ENCODE data around the gene NUDT6. TPM values are rescaled to one million over a fixed set of nuclear protein-coding genes. Genes with fewer than 3 reads are reported as not detected.

NUDT6 gene
- polyA plus RNA-seq, 1 of the 3 experiments (the other 2 are of a cell fraction) = 10.1 TPM

DNA sequence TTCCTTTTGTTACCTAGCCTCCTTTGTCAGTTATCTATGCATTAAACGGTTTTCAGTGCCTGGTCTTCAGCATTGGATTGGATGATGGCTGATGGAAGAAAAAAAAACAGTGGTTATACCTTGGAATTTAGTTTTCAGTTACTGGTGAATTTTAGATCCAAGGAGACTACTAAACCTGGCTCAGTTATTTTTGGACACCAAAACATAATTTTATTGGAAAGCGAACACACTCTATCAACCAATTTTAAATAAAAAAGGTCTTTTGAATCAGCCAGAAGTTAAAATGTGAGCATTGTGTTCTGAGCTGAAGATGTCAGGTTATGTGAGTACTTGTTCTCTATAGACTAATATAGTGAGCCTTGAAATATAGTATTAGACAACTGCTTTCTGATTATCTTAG, 63.7 kb downstream of the NUDT6 start:
- no peak for TF ChIP-seq RAD21 (IDR thresholded peaks at IDR 0.05; ENCODE audit: low read length)
- no peak for TF ChIP-seq NRF1 (IDR thresholded peaks at IDR 0.05; ENCODE audit: low read depth, low read length)
- TF ChIP-seq IRF3 (IDR thresholded peaks at IDR 0.05; ENCODE audit: low read depth, low read length) = no peak
- TF ChIP-seq JUND (IDR thresholded peaks at IDR 0.05) = no peak
- no peak for TF ChIP-seq SMC3 (IDR thresholded peaks at IDR 0.05; ENCODE audit: low read depth, low read length)
- TF ChIP-seq, protein P1, sequence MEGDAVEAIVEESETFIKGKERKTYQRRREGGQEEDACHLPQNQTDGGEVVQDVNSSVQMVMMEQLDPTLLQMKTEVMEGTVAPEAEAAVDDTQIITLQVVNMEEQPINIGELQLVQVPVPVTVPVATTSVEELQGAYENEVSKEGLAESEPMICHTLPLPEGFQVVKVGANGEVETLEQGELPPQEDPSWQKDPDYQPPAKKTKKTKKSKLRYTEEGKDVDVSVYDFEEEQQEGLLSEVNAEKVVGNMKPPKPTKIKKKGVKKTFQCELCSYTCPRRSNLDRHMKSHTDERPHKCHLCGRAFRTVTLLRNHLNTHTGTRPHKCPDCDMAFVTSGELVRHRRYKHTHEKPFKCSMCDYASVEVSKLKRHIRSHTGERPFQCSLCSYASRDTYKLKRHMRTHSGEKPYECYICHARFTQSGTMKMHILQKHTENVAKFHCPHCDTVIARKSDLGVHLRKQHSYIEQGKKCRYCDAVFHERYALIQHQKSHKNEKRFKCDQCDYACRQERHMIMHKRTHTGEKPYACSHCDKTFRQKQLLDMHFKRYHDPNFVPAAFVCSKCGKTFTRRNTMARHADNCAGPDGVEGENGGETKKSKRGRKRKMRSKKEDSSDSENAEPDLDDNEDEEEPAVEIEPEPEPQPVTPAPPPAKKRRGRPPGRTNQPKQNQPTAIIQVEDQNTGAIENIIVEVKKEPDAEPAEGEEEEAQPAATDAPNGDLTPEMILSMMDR (IDR thresholded peaks at IDR 0.05) = no peak
- TF ChIP-seq, protein P2, sequence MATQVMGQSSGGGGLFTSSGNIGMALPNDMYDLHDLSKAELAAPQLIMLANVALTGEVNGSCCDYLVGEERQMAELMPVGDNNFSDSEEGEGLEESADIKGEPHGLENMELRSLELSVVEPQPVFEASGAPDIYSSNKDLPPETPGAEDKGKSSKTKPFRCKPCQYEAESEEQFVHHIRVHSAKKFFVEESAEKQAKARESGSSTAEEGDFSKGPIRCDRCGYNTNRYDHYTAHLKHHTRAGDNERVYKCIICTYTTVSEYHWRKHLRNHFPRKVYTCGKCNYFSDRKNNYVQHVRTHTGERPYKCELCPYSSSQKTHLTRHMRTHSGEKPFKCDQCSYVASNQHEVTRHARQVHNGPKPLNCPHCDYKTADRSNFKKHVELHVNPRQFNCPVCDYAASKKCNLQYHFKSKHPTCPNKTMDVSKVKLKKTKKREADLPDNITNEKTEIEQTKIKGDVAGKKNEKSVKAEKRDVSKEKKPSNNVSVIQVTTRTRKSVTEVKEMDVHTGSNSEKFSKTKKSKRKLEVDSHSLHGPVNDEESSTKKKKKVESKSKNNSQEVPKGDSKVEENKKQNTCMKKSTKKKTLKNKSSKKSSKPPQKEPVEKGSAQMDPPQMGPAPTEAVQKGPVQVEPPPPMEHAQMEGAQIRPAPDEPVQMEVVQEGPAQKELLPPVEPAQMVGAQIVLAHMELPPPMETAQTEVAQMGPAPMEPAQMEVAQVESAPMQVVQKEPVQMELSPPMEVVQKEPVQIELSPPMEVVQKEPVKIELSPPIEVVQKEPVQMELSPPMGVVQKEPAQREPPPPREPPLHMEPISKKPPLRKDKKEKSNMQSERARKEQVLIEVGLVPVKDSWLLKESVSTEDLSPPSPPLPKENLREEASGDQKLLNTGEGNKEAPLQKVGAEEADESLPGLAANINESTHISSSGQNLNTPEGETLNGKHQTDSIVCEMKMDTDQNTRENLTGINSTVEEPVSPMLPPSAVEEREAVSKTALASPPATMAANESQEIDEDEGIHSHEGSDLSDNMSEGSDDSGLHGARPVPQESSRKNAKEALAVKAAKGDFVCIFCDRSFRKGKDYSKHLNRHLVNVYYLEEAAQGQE (IDR thresholded peaks at IDR 0.05; ENCODE audit: low read depth, low read length) = no peak
- TF ChIP-seq NFIC (IDR thresholded peaks at IDR 0.05; ENCODE audit: borderline replicate concordance) = no peak
- TF ChIP-seq USF2 (IDR thresholded peaks at IDR 0.05; ENCODE audit: borderline replicate concordance, low read depth, low read length) = no peak
- TF ChIP-seq GATA2 (CRISPR knock-in tag; IDR thresholded peaks at IDR 0.05) = no peak
- TF ChIP-seq FOXJ3 (CRISPR knock-in tag; IDR thresholded peaks at IDR 0.05) = no peak
- no peak for TF ChIP-seq SIN3A (IDR thresholded peaks at IDR 0.05; ENCODE audit: borderline replicate concordance, low read depth, low read length)
- TF ChIP-seq CHD2 (IDR thresholded peaks at IDR 0.05; ENCODE audit: low read length, partially characterized antibody) = no peak
- no peak for TF ChIP-seq FOSL2 (IDR thresholded peaks at IDR 0.05; ENCODE audit: borderline replicate concordance, low read depth)
- TF ChIP-seq MEF2A (IDR thresholded peaks at IDR 0.05; ENCODE audit: borderline replicate concordance, low read depth) = no peak
- no peak for TF ChIP-seq RCOR1 (IDR thresholded peaks at IDR 0.05; ENCODE audit: low read length)
- TF ChIP-seq RXRA (IDR thresholded peaks at IDR 0.05; ENCODE audit: borderline replicate concordance, low read depth) = no peak
- Histone ChIP-seq H2AFZ (ENCODE audit: low read depth) (no peak overlapping the region), H3K9me3 (no peaks in the 10 kb centered on the region), H4K20me1 (ENCODE audit: insufficient read depth) (peaks cover 69% of the 10 kb centered on the region), H3K4me1 (ENCODE audit: control insufficient read depth in 1 of 2, insufficient read depth in 2 of 2, low read depth in 1 of 2, low read length in 1 of 2) (peaks cover 4 to 16% of the 10 kb centered on the region in 2 experiments; a peak in 3 of 4 replicates), H3K9ac (no peak overlapping the region), H3K4me2 (no peak overlapping the region), H3K4me3 (ENCODE audit: low read depth in 2 of 2, low read length in 1 of 2) (no peak overlapping the region), H3K27ac (ENCODE audit: low read depth in 2 of 2, low read length in 1 of 2) (no peak overlapping the region), H3K9me2 (no peaks in the 10 kb centered on the region), H3K27me3 (ENCODE audit: insufficient read depth) (no peaks in the 10 kb centered on the region), H3K36me3 (replicated peaks in 1 of 2; ENCODE audit: control insufficient read depth in 1 of 2, insufficient read depth in 2 of 2, low read length in 1 of 2) (peaks cover 7 to 12% of the 10 kb centered on the region in 2 experiments), H3F3A (replicated peaks; ENCODE audit: insufficient read depth) (peaks cover 18% of the 10 kb centered on the region), H3K79me2 (ENCODE audit: insufficient read depth) (peaks cover 100% of the 10 kb centered on the region)
- 85% methylated on average over 2 of the region's 2 CpGs for WGBS (ENCODE audit: low lambda C conversion rate)
- ChIA-PET CTCF (no interaction called here), POLR2A (no interaction called here)
- no peak for DNase-seq

All from SK-N-SH (cell line).